GM18502 (cell line): ENCODE results near the gene PITX1.
"Not testable (repeated sequence)": the region's sequence is repeated elsewhere in the genome, so short reads cannot be mapped to it uniquely, and the experiment has no call there.

Experiments
- ATAC-seq: cut with Tn5 transposase; IDR thresholded peaks from one replicate; pipeline ENCODE4 v1.9.1; 2021; ENCODE audit warnings: mild to moderate bottlenecking; ENCODE audit not compliant: unreplicated experiment, poor library complexity

The PITX1 gene

GRCh38 chr5:135033901-135034235 lies at the start of gene PITX1:
Gene PITX1, minus strand, starts transcription at chr5:135034228. Its CDS starts 347 bp downstream, at chr5:135033881.
- ATAC-seq, result no peak

GRCh38 chr5:135083334-135083733 lies 49.3 kb upstream of the PITX1 start:
- not testable (repeated sequence) for ATAC-seq

GRCh38 chr5:135081240-135081639 lies 47.2 kb upstream of the PITX1 start:
- ATAC-seq, result no peak

DNA sequence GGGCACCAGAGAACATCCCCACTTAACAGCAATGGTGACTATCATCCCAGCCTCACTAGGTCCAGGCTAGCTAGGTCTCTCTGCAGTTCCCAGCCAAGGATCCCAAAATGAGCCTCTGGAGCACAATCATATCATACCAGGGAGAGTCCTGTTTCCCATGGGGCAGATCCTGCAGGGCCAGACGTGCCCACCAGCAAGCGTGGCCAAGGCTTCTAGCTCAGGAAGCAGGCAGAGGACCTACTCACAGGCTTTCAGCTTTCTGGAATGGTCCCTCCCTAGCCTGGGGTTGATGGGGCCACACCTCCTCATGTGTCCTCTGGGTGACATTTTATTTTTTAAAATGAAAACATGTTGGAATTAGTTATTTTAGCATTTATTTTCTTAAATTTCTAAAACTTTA lies 45.7 kb upstream of the PITX1 start:
- ATAC-seq, result no peak

DNA sequence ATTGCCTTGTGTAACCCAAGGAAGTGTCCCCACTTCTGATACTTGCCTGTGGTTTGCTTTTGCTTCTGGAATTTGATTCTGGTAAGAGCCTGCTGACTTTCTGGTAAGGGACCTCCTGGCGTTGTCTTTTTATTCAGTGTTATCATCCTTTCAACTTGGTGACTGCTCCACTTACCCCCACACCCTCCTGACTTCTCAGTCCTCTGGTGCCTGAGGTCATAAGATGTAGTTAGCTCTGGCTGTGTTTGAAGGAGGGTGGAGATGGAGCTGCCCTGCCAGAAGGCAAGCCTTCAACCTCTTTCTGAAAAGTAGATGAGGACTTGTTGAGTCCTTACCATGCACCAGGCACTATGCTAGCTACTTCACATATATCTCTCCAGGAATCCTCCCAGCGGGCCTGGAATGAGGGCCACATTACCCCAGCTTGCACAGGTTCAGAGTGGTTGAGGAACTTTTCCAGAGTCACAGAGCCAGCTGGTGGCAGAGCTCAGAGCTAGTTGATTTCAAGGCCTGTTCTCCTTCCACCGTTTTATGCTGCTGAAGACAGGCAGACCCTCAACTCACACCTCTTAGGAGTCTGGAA lies 45.2 kb upstream of the PITX1 start:
- no peak for ATAC-seq

- ATAC-seq, result no peak
Observed at GRCh38 chr5:135076801-135077200, 42.8 kb upstream of the PITX1 start.

DNA sequence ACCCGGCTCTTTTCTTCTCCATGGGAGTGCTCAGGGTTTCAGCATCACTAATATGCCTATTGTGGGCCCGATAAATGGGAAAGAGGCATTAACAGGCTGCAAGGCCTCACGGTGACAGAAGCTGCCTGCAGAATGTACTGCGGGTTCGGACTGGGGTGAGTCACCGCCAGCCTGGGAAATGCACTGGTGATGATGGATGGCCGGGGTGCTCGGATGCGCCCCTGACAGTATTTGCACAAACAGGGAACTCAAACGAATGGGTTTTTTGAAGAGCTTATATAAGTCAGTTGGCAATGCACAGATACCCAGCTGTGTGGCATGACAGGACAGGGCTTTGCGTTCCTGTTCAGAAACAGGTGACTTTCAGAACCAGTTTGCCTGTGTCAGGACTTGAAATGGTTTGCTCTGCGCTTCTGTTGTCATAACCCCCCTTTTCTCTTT lies 42.0 kb upstream of the PITX1 start:
- no peak for ATAC-seq

GRCh38 chr5:135075621-135076020 lies 41.6 kb upstream of the PITX1 start:
- no peak for ATAC-seq

DNA sequence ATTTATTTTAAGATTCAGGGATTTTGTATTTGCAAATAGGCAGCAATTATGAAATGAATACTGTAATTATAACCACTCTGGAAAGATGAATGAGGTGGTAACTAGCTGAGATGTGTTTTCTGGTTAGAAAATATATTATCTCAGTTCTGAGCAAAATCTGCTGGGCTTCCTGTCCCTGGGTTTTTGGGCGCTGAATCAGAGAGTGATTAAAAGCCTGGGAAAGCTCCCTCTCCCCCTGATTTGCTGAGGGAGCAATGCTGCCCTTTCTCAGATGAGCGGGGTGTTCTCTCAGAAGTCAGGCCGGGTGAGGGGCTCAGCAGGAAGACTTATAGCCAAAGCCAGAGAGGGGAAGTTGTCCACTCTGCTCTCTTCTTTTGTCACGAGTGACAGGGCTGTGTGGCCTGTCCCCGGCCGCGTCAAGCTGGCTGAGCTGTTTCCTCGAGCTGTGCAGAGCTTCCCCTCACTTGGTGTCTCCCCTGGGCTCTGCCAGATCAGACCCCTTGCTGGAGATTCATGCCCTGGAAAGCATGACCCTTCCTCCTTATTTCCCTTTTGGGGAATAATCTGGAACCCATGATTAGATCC lies 39.8 kb upstream of the PITX1 start:
- ATAC-seq, result no peak

DNA sequence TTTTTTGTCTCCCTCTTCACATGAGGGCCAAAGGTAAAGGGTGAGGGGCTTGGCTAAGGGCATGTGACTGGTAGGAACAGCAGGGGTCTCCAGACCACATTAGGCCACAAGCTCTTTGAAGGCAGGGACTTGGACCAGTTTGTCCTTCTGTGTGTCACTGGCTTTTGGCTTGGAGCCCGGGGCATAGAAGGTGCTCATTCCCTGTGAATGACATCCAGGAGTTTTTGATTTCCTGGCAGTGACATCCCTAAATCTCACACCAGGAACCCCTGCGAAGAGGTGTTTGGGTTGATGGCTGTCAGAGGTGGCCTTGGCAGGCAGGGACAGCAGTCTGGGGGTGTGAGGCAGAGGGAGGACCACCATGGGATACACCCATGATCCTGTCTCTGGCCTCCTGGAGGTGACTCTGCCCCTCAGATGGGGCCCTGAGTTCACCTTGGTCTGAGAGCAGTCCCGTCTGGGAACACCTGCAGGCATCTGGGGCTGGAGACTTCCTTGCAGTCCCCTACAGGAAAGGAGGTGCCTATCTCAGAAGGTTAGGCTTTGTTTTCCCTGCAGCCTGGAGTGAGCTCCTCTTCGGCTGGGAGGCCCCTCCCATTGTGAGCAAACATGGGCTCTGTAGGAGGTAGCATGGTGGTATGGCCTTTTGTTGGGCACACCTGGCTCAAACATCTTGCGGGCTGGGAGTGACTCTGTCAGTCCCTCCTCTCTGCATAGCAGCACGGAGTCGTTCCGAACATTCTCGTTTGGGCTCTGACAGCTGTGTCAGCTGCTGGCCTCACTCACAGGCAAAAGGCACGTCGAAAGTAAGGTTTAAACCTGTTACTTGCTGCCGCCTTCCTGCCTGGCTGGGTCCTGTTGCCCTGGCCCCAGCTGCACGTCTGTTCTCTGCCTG lies 38.6 kb upstream of the PITX1 start:
- no peak for ATAC-seq

GRCh38 chr5:135071311-135071710 lies 37.3 kb upstream of the PITX1 start:
- ATAC-seq, result no peak

GRCh38 chr5:135069895-135070657 lies 36.0 kb upstream of the PITX1 start:
- no peak for ATAC-seq

DNA sequence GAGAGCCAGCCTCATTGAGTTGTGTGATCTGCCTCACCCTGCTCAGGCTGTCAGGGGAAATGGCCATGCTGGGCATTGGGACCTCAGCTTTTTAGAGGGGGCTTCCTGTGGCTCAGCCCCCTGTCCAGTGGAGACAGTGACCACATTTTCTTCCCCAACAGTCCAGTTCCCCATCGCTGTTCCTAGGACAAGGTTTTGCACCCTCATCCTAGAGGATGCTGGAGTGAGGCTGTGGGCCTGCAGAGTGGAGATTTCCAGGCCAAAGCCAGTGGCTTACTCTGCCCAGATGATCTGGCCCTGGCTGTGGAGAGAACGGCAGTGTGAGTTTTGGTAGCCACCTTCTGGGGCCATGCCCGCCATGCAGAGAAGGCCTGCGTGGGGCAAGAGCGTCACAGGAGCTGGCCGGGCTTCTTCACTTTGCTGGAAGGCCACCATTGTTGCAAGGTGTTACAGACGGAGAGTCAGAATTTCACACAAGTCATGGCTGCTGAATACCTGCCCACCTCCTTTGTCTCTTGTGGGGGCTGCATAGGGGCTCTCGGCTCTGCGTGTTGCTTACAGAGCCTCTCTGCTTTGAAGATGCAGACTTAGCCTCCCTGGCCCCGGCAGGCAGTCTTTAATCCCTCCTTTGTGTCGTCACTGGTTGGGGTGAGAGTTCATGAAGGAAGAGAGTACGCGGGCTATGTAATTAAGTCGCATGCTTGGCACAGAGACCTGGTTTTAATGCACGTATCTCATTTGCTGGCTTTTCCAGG lies 35.2 kb upstream of the PITX1 start:
- ATAC-seq, result no peak

- ATAC-seq, result no peak
Observed at GRCh38 chr5:135067587-135067986, 33.6 kb upstream of the PITX1 start.

DNA sequence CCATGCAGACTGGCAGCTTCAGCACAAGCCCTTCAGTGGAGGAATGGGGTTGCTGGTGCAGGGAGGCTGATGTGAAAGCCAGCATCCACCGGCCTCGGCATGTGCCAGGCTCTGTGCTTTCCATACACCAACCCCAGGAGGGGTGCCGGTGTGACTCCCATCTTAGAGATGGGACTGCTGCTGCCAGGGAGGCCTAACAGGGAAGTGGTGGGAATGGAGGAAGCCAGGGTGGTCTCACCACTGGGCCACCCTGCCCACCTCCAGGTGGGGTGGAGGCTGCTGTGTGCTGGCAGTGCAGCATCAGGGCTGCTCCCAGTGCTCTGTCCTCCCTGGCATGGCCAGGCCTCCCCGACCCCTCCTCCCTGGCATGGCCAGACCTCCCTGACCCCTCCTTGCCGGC lies 32.8 kb upstream of the PITX1 start:
- ATAC-seq, result no peak

DNA sequence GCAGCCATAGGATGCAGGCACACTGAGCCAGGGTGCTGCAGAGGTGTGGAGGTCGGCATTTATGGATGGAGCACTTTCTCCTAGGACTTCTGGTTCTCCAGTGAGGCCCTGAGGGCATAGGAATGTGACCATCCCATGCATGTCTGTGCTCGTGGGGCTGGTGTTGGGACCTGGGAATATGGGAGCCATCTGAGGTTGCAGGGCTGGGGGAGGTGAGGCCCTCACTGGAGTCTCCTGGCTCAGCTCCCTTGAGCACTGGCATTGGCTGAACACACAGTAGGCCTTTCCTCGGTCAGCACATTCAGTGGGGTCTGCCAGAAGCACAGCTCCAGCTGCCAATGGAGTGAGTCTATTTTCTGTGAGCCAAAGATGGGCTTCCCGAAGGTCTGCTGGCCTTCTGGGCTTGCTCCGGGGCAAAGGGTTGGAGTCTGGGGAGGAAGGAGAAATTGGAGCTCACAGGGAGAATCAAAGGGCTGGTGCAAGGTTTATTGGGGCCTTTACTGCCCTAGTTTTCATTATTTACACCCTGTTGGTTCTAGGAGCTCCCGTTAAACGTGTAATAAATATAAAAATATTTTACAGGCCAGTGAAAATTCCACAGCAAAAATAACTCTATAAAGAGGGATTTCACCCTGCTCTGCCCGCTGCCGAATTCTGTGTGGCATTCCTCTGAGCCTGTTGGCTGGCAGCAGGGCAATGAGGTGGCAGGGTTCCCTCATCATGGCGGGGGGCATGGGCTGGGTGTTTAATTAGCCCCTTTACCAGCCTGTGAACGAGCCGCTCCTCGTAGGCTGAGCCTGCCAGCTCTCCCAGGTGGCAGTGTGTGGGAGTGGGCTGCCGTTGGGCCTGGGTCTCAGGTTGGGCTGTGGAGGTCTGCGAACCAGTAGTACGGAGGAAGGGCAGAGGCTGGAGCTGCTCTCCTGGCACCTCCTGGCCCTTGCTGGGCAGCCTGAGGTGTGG lies 31.6 kb upstream of the PITX1 start:
- no peak for ATAC-seq

- no peak for ATAC-seq
Observed at GRCh38 chr5:135064235-135064570, 30.2 kb upstream of the PITX1 start.

DNA sequence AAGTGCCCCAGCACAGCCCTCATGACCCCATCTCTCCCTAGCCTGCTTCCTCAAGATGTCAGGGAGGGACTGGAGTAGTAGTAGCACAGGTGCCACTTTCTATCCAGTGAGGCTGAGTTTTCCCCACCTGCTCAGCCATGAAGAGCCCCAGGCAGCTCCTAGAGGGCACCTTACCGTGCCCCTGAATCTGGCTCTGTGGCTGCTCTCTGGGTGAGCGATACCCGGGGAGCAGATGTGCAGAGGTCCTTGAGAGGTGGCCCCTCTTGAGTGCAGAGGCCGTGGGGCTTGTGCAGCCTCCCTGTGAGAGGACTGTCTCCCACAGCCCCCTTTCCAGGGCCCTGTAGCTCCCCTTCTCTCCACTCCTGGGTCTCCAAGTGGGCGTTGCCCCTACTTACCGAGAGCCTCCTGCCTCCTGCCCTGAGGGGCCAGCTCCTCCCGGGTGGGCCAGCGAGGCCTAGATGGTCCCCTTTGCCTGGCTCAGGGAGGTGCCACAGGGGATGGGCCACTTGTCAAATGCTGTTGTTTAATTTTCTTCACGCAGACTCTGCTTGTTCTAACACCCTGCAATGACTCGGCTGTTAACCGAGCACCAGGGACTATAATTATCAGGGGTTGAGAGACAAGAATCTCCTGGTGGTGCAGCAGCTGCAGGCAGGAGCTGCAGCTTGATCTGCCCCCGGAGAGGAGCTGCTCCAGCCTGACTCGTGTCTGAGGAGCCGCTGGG lies 29.6 kb upstream of the PITX1 start:
- no peak for ATAC-seq

GRCh38 chr5:135063056-135063445 lies 29.0 kb upstream of the PITX1 start:
- ATAC-seq, result no peak
